GM18505 (cell line): ENCODE measurements around the gene MKRN2.
"Not testable (repeated sequence)": the region's sequence is repeated elsewhere in the genome, so short reads cannot be mapped to it uniquely, and the experiment has no call there.

ENCODE experiments used
- ATAC-seq: cut with Tn5 transposase; IDR thresholded peaks from one replicate; pipeline ENCODE4 v1.9.1; 2021; ENCODE audit not compliant: unreplicated experiment
- POLR2A ChIP-seq: IDR thresholded peaks from 4 replicates; pipeline ENCODE4 v1.6.1; 2011; ENCODE audit warnings: borderline replicate concordance; ENCODE audit not compliant: insufficient read depth, insufficient read length; ENCODE audit errors: extremely low read depth

MKRN2 gene

GRCh38 chr3:12532182-12532581 is 24.7 kb upstream of the MKRN2 start:
- no peak for ATAC-seq
- no peak for TF ChIP-seq POLR2A

GRCh38 chr3:12536423-12536822 is 20.5 kb upstream of the MKRN2 start:
- ATAC-seq = no peak
- no peak for TF ChIP-seq POLR2A

- TF ChIP-seq POLR2A = no peak
- no peak for ATAC-seq
These were observed 15.3 kb upstream of the MKRN2 start for GRCh38 chr3:12541625-12542024.

GRCh38 chr3:12543497-12543896 is 13.4 kb upstream of the MKRN2 start:
- ATAC-seq = not testable (repeated sequence)

GRCh38 chr3:12544652-12545472 is 12.0 kb upstream of the MKRN2 start:
- no peak for TF ChIP-seq POLR2A
- ATAC-seq = no peak

- ATAC-seq = no peak
- no peak for TF ChIP-seq POLR2A
These were observed 11.5 kb upstream of the MKRN2 start, which contains the start of gene MKRN2OS for GRCh38 chr3:12545473-12545791. MKRN2OS (minus strand) TSS chr3:12545499; CDS start chr3:12545464, 35 bp downstream.

- no peak for ATAC-seq
- no peak for TF ChIP-seq POLR2A
These were observed 6.7 kb upstream of the MKRN2 start for GRCh38 chr3:12549971-12550760.

- no peak for TF ChIP-seq POLR2A
- no peak for ATAC-seq
These were observed 2.9 kb upstream of the MKRN2 start for GRCh38 chr3:12553921-12554391.

GRCh38 chr3:12556314-12556689 is 585 bp upstream of the MKRN2 start:
- no peak for ATAC-seq
- no peak for TF ChIP-seq POLR2A

- ATAC-seq = no peak
These were observed 700 bp downstream of the MKRN2 start for GRCh38 chr3:12557473-12558100.

GRCh38 chr3:12558706-12559105 is 1.8 kb downstream of the MKRN2 start:
- ATAC-seq = no peak
- no peak for TF ChIP-seq POLR2A

More at GRCh38 chr3:12557473-12558100, 700 bp downstream of the MKRN2 start:
- no peak for TF ChIP-seq POLR2A

GRCh38 chr3:12559520-12559919 is 2.6 kb downstream of the MKRN2 start:
- TF ChIP-seq POLR2A = no peak

GRCh38 chr3:12560505-12561190 is 3.8 kb downstream of the MKRN2 start:
- ATAC-seq = peak; percentile 31
- TF ChIP-seq POLR2A = peak; percentile 29

More at GRCh38 chr3:12559520-12559919, 2.6 kb downstream of the MKRN2 start:
- no peak for ATAC-seq
